ENCODE data around the gene WHAMM. TPM values are rescaled to one million over a fixed set of nuclear protein-coding genes. Genes with fewer than 3 reads are reported as not detected.

Gene WHAMM
- total RNA-seq, 1 donor from 2014 or later: 9.3 TPM

DNA sequence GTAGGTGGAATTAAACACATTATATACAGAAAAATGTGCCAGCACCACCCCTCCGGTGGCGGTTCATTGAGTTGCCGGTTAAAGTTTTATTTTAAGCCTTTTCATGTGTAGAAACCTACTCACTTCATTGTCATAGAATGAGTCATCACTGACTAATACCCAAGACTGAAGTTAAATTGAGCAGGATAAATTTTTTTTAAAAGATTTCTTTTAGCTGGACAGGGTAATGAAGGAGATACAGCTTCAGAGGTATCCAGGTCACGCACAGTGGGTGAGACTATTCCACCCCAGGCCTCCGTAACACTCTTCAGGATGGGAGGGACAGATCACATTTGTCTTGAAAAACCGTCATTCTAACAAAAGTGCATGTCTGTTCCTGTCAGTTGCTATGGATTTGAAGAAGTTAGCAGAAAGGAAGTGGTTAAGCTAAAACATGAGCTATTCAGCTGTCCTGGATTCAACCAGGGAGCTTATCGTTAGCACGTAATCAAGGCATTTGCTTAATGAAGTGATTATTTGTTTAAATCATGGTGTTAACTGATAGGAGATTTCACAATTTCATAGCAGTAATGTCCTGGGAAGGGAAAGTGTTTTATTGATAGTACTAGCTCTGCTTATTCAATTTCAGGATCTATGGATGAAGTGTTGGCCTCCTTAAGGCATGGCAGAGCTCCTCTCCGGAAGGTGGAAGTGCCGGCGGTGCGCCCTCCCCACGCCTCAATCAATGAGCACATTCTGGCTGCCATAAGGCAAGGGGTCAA, 23.4 kb downstream of the WHAMM start:
- Histone ChIP-seq H3K36me3 (peaks cover 2 to 92% of the 10 kb centered on the region in 2 donors), H3K27me3 (no peaks in the 10 kb centered on the region), H3K9me3 (no peaks in the 10 kb centered on the region), H3K4me1 (no peaks in the 10 kb centered on the region), H3K4me3 (no peak overlapping the region), H3K27ac (no peak overlapping the region)
- intact Hi-C loops (cut with DNase I): no loop called here
- no peak for TF ChIP-seq POLR2A (IDR thresholded peaks at IDR 0.05)
- TF ChIP-seq POLR2AphosphoS5 (IDR thresholded peaks at IDR 0.05; ENCODE audit: insufficient read depth in 1 of 2, low read depth in 1 of 2): no peak
- TF ChIP-seq, protein P1, sequence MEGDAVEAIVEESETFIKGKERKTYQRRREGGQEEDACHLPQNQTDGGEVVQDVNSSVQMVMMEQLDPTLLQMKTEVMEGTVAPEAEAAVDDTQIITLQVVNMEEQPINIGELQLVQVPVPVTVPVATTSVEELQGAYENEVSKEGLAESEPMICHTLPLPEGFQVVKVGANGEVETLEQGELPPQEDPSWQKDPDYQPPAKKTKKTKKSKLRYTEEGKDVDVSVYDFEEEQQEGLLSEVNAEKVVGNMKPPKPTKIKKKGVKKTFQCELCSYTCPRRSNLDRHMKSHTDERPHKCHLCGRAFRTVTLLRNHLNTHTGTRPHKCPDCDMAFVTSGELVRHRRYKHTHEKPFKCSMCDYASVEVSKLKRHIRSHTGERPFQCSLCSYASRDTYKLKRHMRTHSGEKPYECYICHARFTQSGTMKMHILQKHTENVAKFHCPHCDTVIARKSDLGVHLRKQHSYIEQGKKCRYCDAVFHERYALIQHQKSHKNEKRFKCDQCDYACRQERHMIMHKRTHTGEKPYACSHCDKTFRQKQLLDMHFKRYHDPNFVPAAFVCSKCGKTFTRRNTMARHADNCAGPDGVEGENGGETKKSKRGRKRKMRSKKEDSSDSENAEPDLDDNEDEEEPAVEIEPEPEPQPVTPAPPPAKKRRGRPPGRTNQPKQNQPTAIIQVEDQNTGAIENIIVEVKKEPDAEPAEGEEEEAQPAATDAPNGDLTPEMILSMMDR (IDR thresholded peaks at IDR 0.05): no peak
- no peak for DNase-seq (ENCODE audit: extremely low spot score in 2 of 2)

DNA sequence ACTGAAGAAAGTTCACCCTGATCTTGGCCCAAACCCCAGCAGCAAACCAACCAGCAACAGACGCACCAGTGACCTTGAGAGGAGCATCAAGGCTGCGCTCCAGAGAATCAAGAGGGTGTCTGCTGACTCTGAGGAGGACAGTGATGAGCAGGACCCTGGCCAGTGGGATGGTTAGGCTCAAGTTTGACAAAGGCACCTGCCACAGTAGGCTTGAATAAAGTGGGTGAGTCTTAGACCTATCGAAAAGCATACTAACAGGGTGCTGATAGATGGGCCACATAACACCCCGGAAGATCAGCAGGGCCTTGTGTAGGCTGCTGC, 23.9 kb downstream of the WHAMM start:
- peaks cover 0 to 92% of the 10 kb centered on the region in 2 donors for H3K36me3 ChIP-seq
- H3K4me3 ChIP-seq: no peak overlapping the region

DNA sequence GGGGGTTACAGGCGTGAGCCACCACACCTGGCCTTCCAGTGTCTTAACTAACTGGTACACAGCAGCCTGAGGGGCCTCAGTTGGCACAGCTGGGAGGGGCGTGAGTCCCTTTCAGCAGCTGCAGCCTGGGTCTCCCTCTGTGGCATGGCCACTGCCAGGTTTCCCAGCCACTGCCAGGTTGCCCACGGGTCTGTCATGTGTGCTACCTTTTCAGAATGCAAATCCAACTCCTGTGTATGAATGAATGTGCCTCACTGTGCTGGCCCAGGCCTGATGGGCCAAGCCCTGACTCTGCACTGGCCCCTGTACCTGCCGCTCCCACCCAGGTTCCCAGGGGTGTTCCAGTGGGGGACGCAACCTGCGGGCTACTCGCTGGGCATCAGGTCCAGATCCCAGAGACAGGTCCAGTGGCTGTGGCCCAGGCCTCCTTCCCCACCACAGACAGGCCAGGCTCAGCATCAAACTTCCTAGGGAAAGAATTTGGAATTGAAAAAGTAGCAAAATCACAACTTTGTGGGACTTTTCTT, 26.0 kb downstream of the WHAMM start:
- Histone ChIP-seq H3K36me3 (peaks cover 0 to 75% of the 10 kb centered on the region in 2 donors), H3K4me3 (no peak overlapping the region), H3K9me3 (no peaks in the 10 kb centered on the region), H3K4me1 (no peaks in the 10 kb centered on the region), H3K27ac (no peak overlapping the region), H3K27me3 (no peaks in the 10 kb centered on the region)
- intact Hi-C loops (cut with DNase I): no loop called here
- TF ChIP-seq POLR2A (IDR thresholded peaks at IDR 0.05) (no peak), POLR2AphosphoS5 (IDR thresholded peaks at IDR 0.05; ENCODE audit: insufficient read depth in 1 of 2, low read depth in 1 of 2) (no peak)
- TF ChIP-seq, protein P1 (IDR thresholded peaks at IDR 0.05): no peak
- no peak for DNase-seq (ENCODE audit: extremely low spot score in 2 of 2)

More for the DNA sequence above, 23.9 kb downstream of the WHAMM start:
- H3K27me3 ChIP-seq: no peaks in the 10 kb centered on the region
- no peaks in the 10 kb centered on the region for H3K9me3 ChIP-seq
- no peak for TF ChIP-seq POLR2AphosphoS5 (IDR thresholded peaks at IDR 0.05; ENCODE audit: insufficient read depth in 1 of 2, low read depth in 1 of 2)
- TF ChIP-seq, protein P1 (IDR thresholded peaks at IDR 0.05): no peak
- no peak for TF ChIP-seq POLR2A (IDR thresholded peaks at IDR 0.05)
- no peak for DNase-seq (ENCODE audit: extremely low spot score in 2 of 2)
- intact Hi-C loops (cut with DNase I): no loop called here
- H3K4me1 ChIP-seq: no peaks in the 10 kb centered on the region
- no peak overlapping the region for H3K27ac ChIP-seq

DNA sequence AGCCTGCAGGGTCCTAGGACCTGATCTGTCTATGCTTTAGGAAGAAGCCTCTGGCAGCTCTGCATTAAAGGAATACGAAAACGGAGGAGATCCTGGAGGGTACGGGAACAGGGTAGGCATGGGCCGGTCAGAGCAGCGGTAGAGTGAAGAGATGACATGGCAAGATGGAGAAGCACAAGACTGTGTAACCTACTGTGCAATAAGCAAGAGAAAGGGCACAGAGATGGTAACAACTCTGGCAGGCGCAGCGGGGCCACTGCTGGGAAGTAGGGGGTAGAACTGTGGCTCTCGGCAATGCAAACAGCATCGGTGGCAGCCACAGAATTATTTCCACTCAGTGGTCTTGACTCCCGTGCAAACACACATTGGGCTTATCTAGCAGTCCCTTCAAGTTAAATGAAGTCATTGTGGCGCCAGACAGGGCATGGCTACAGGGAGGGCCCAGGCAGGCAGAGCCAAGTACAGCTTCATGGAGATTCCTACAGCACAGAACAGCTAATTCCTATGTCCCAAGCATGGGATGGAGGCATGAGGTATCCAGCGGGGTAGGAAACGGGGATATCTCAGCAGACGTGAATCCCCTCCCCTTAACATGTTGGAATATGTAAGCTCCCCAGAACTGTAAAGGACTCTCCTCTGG, 28.8 kb downstream of the WHAMM start:
- TF ChIP-seq POLR2A (IDR thresholded peaks at IDR 0.05): no peak
- TF ChIP-seq, protein P1 (IDR thresholded peaks at IDR 0.05): no peak
- TF ChIP-seq POLR2AphosphoS5 (IDR thresholded peaks at IDR 0.05; ENCODE audit: insufficient read depth in 1 of 2, low read depth in 1 of 2): no peak
- H3K27ac ChIP-seq: no peak overlapping the region
- peaks cover 0 to 50% of the 10 kb centered on the region in 2 donors for H3K36me3 ChIP-seq
- H3K9me3 ChIP-seq: no peaks in the 10 kb centered on the region
- H3K27me3 ChIP-seq: no peaks in the 10 kb centered on the region
- no peaks in the 10 kb centered on the region for H3K4me1 ChIP-seq
- no peak for DNase-seq (ENCODE audit: extremely low spot score in 2 of 2)
- no peak overlapping the region for H3K4me3 ChIP-seq
- intact Hi-C loops (cut with DNase I): no loop called here

DNA sequence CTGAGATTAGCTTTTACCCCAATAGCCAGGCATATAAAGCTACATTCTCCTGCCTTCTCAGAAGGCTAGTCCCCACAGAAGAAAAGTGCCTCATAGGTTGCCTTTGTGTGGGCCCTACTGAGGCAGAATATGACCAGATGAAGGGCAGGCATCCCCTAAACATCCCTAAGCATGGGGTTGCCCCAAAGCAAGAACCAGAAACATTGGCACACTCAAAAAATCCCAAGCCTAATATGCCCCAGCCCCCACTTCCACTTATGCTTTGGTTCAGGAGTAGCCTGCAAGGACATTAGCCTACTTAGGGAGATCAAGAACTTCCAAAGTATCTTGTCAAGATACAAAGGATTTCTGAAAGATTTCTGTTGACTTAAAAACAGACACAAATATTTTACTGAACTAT, 29.7 kb downstream of the WHAMM start:
- Histone ChIP-seq H3K36me3 (peaks cover 0 to 41% of the 10 kb centered on the region in 2 donors), H3K27ac (no peak overlapping the region), H3K4me3 (no peak overlapping the region), H3K9me3 (no peaks in the 10 kb centered on the region), H3K27me3 (no peaks in the 10 kb centered on the region), H3K4me1 (no peaks in the 10 kb centered on the region)
- no peak for TF ChIP-seq POLR2A (IDR thresholded peaks at IDR 0.05)
- TF ChIP-seq, protein P1 (IDR thresholded peaks at IDR 0.05): no peak
- no peak for TF ChIP-seq POLR2AphosphoS5 (IDR thresholded peaks at IDR 0.05; ENCODE audit: insufficient read depth in 1 of 2, low read depth in 1 of 2)
- DNase-seq (ENCODE audit: extremely low spot score in 2 of 2): no peak
- intact Hi-C loops (cut with DNase I): no loop called here

Measured in vagina (tissue), 2 donors.